Measurements from ENCODE around the gene SAP30L.

Gene SAP30L

GRCh38 chr5:154412925-154413324 is 32.9 kb upstream of the SAP30L start:
- Histone ChIP-seq H3K79me2 (ENCODE audit: low read length) (no peaks in the 10 kb centered on the region), H3K9ac (ENCODE audit: low read length) (no peak overlapping the region), H2AFZ (ENCODE audit: low read length) (no peak overlapping the region), H3K9me3 (replicated peaks; ENCODE audit: insufficient read depth, low read length) (no peaks in the 10 kb centered on the region), H4K20me1 (ENCODE audit: insufficient read depth, low read length) (no peaks in the 10 kb centered on the region), H3K4me3 (ENCODE audit: low read length) (no peak overlapping the region), H3K27ac (ENCODE audit: low read length) (no peak overlapping the region), H3K36me3 (replicated peaks; ENCODE audit: insufficient read depth, low read length) (no peaks in the 10 kb centered on the region), H3K4me2 (ENCODE audit: low read depth, low read length) (no peak overlapping the region), H3K27me3 (replicated peaks; ENCODE audit: insufficient read depth, low read length) (no peaks in the 10 kb centered on the region), H3K9me2 (replicated peaks; ENCODE audit: insufficient read depth, low read length) (no peaks in the 10 kb centered on the region), H3K4me1 (ENCODE audit: low read length) (no peaks in the 10 kb centered on the region), H3F3A (ENCODE audit: insufficient read depth, low read length) (no peaks in the 10 kb centered on the region)
- TF ChIP-seq EZH2phosphoT487 (IDR thresholded peaks at IDR 0.05; ENCODE audit: low read length) (no peak), CTCF (IDR thresholded peaks at IDR 0.05; ENCODE audit: low read length) (no peak), EZH2 (optimal IDR thresholded peaks at IDR 0.05; ENCODE audit: low read depth, low read length) (no peak)
- DNase-seq = no peak

GRCh38 chr5:154415114-154415513 is 30.7 kb upstream of the SAP30L start:
- no peak overlapping the region for H3K4me2 ChIP-seq (ENCODE audit: low read depth, low read length)
- no peaks in the 10 kb centered on the region for H3K27me3 ChIP-seq (replicated peaks; ENCODE audit: insufficient read depth, low read length)
- H4K20me1 ChIP-seq (ENCODE audit: insufficient read depth, low read length) = no peaks in the 10 kb centered on the region
- no peaks in the 10 kb centered on the region for H3K9me3 ChIP-seq (replicated peaks; ENCODE audit: insufficient read depth, low read length)
- no peaks in the 10 kb centered on the region for H3K4me1 ChIP-seq (ENCODE audit: low read length)
- no peak for TF ChIP-seq EZH2 (optimal IDR thresholded peaks at IDR 0.05; ENCODE audit: low read depth, low read length)
- no peak for TF ChIP-seq CTCF (IDR thresholded peaks at IDR 0.05; ENCODE audit: low read length)
- TF ChIP-seq EZH2phosphoT487 (IDR thresholded peaks at IDR 0.05; ENCODE audit: low read length) = no peak
- no peak overlapping the region for H3K9ac ChIP-seq (ENCODE audit: low read length)
- no peak for DNase-seq
- H3K36me3 ChIP-seq (replicated peaks; ENCODE audit: insufficient read depth, low read length) = no peaks in the 10 kb centered on the region
- H3K27ac ChIP-seq (ENCODE audit: low read length) = no peak overlapping the region
- no peaks in the 10 kb centered on the region for H3K9me2 ChIP-seq (replicated peaks; ENCODE audit: insufficient read depth, low read length)
- H3K79me2 ChIP-seq (ENCODE audit: low read length) = no peaks in the 10 kb centered on the region
- H2AFZ ChIP-seq (ENCODE audit: low read length) = no peak overlapping the region
- no peak overlapping the region for H3K4me3 ChIP-seq (ENCODE audit: low read length)
- H3F3A ChIP-seq (ENCODE audit: insufficient read depth, low read length) = no peaks in the 10 kb centered on the region

- DNase-seq = no peak
- H3K36me3 ChIP-seq (replicated peaks; ENCODE audit: insufficient read depth, low read length) = no peaks in the 10 kb centered on the region
Observed at GRCh38 chr5:154418344-154418820, 27.4 kb upstream of the SAP30L start.

More at GRCh38 chr5:154418344-154418820, 27.4 kb upstream of the SAP30L start:
- Histone ChIP-seq H3K4me2 (ENCODE audit: low read depth, low read length) (no peak overlapping the region), H3K4me1 (ENCODE audit: low read length) (no peaks in the 10 kb centered on the region), H3F3A (ENCODE audit: insufficient read depth, low read length) (no peaks in the 10 kb centered on the region), H3K27me3 (replicated peaks; ENCODE audit: insufficient read depth, low read length) (no peaks in the 10 kb centered on the region), H3K4me3 (ENCODE audit: low read length) (no peak overlapping the region), H3K27ac (ENCODE audit: low read length) (no peak overlapping the region), H3K9me3 (replicated peaks; ENCODE audit: insufficient read depth, low read length) (no peaks in the 10 kb centered on the region), H4K20me1 (ENCODE audit: insufficient read depth, low read length) (no peaks in the 10 kb centered on the region), H3K79me2 (ENCODE audit: low read length) (no peaks in the 10 kb centered on the region), H3K9ac (ENCODE audit: low read length) (no peak overlapping the region), H3K9me2 (replicated peaks; ENCODE audit: insufficient read depth, low read length) (no peaks in the 10 kb centered on the region), H2AFZ (ENCODE audit: low read length) (no peak overlapping the region)
- no peak for TF ChIP-seq EZH2phosphoT487 (IDR thresholded peaks at IDR 0.05; ENCODE audit: low read length)
- no peak for TF ChIP-seq EZH2 (optimal IDR thresholded peaks at IDR 0.05; ENCODE audit: low read depth, low read length)
- no peak for TF ChIP-seq CTCF (IDR thresholded peaks at IDR 0.05; ENCODE audit: low read length)
